ENCODE measurements around the gene TGFBR3.

DNA sequence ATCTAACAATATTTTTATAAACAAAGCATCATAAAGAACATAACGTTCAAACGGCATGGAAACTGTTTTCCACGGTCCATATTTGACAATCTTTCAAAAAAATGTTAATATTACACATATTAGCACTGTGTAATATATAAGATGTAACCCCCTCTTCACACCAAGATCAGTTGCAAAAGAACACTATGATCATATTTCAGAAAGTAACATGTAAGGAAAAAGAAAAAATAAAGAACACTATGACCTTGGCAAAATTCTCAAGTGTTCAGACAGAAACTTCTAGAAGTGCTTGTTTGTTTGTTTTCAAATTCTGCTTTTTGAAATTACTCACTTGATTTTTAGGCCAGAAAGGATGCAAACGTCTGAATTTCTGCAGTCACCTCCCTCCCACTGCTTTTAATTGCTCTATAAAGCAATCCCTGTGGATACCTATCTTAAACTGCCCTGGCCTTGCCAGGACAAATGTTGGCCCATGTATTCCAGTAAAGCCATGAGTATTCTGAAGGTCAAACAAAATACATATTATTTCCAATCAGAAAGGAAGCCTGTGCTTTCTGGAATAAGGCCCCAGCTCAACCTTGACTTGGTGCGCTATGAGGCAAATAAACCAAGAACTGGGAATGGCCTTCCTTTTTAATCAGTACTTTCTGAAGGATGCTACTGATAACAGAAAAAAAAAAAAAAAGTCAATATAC lies 68.6 kb downstream of the TGFBR3 start:
- TF ChIP-seq, protein P1, sequence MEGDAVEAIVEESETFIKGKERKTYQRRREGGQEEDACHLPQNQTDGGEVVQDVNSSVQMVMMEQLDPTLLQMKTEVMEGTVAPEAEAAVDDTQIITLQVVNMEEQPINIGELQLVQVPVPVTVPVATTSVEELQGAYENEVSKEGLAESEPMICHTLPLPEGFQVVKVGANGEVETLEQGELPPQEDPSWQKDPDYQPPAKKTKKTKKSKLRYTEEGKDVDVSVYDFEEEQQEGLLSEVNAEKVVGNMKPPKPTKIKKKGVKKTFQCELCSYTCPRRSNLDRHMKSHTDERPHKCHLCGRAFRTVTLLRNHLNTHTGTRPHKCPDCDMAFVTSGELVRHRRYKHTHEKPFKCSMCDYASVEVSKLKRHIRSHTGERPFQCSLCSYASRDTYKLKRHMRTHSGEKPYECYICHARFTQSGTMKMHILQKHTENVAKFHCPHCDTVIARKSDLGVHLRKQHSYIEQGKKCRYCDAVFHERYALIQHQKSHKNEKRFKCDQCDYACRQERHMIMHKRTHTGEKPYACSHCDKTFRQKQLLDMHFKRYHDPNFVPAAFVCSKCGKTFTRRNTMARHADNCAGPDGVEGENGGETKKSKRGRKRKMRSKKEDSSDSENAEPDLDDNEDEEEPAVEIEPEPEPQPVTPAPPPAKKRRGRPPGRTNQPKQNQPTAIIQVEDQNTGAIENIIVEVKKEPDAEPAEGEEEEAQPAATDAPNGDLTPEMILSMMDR (IDR thresholded peaks at IDR 0.05 in 4 of 5, conservative IDR thresholded peaks at IDR 0.05 in 1 of 5) = no peak
- no peak for TF ChIP-seq POLR2A (IDR thresholded peaks at IDR 0.05)

All from gastrocnemius medialis (tissue), 4 donors.